Ureter (tissue), 1 donor: ENCODE results near the gene ZNF831. TPM values are rescaled to one million over a fixed set of nuclear protein-coding genes. Genes with fewer than 3 reads are reported as not detected.

Experiments
- DNase-seq: peaks from one replicate; pipeline ENCODE4 v3.0.0-alpha.2; 2020; ENCODE audit warnings: low spot score
- total RNA-seq: library from RNA; stranded (reverse); gene quantifications from one replicate; pipeline ENCODE4 v1.2.4, GENCODE V29; 2023
- donor health status: DM: yes; HTN: yes; CAD: no.

The ZNF831 gene
- total RNA-seq, 1 donor from 2014 or later: 1.4 TPM

- no peak for DNase-seq
Measured at GRCh38 chr20:59247731-59248684, 84.4 kb downstream of the ZNF831 start.

GRCh38 chr20:59250293-59250692 is 86.7 kb downstream of the ZNF831 start:
- DNase-seq: no peak

- no peak for DNase-seq
Measured at GRCh38 chr20:59253325-59253724, 89.7 kb downstream of the ZNF831 start.

- no peak for DNase-seq
Measured at GRCh38 chr20:59253779-59254319, 90.2 kb downstream of the ZNF831 start.

DNA sequence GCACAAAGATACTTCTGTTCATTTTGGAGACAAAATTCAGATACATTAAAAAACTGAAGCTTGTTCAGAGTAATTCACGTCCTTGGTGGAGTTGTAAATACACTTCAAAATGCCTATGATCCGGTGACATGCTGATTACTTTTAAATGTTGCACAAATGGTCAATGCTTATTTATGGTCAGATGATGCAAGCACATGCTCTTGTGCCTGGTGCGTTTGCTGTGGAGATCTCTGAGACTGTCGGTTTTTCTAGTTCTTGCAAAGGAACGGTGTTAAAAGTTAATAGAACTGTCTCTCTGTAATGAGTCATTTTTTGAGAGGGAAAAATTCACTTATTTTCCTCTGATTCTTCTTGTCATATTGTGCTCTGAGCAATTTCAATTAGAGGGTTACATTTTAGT is 91.6 kb downstream of the ZNF831 start:
- no peak for DNase-seq

DNA sequence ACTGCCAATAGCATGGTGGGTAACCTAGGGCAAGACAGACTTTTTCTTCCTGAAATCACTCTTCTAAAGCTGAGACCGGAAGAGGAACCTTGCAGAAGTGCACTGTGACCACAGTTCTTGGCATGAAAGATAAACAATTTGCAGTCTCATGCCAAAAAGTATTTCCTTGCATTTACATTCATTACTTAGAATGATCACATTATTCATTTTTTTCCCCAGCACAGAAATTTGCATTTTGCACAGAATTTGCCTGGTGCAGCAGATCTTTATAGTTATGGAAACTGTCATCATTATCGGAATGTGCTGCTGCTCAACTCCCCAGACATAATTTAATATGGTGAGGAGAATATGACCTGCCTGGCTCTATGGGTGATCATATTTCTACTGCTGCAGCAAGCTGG is 94.6 kb downstream of the ZNF831 start:
- DNase-seq: no peak

DNA sequence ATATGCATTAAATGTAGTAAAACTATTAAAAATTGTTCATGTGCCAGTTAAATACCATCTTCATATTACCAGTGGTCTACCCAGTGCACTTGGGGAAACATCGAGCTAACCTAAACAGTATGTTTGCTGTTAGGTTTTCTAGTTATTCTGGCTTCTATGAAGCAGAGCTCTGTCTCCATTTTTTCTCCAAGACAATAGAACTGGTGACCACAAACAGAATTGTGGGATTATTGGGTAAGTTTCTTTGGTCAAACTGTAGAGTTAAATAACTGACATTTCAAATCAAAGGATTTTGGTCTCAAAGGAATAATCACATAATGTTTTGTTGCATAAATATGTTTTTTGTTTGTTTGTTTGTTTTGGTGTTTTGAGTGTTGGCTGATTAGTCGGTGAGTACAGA is 96.3 kb downstream of the ZNF831 start:
- DNase-seq: no peak

- DNase-seq: no peak
Measured at GRCh38 chr20:59265298-59265697, 101.7 kb downstream of the ZNF831 start.

DNA sequence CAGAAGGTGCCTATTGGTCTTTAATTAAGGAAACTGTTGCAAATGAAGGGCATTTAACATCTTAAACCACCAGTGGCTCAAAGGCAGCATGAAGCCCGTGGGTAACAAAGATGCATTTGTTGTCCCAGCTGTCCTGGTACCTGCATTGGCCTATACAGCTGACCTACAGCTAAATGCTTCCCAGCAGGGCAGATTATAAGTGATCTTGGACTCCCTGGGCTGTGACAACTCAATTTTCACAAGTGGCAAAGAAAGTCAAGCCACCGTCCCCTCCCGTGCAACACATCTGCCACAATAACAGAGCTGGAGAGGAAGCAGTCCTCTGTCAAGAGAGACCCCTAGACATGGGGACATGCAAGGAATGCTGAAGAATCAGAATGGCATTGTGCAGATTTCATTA is 105.2 kb downstream of the ZNF831 start:
- no peak for DNase-seq

GRCh38 chr20:59269411-59270025 is 105.9 kb downstream of the ZNF831 start:
- DNase-seq: no peak

DNA sequence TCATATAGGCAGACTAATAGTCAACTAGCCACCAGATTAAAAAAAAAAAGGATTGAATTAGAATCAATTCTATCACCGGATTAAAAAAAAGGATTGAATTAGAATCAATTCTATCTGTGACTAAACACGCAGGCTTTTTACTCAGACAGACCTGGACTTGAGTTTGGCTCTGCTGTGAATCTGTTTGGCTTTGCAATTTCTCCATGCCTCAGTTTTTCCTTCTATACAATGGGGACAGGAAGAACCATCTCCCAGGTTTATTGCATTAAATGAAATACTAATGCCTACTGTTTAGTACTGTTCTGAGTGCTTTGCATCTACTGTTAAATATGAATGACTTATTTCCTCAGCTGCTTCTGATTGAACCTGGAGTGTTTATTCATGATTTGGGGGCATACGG is 106.8 kb downstream of the ZNF831 start:
- DNase-seq: no peak

DNA sequence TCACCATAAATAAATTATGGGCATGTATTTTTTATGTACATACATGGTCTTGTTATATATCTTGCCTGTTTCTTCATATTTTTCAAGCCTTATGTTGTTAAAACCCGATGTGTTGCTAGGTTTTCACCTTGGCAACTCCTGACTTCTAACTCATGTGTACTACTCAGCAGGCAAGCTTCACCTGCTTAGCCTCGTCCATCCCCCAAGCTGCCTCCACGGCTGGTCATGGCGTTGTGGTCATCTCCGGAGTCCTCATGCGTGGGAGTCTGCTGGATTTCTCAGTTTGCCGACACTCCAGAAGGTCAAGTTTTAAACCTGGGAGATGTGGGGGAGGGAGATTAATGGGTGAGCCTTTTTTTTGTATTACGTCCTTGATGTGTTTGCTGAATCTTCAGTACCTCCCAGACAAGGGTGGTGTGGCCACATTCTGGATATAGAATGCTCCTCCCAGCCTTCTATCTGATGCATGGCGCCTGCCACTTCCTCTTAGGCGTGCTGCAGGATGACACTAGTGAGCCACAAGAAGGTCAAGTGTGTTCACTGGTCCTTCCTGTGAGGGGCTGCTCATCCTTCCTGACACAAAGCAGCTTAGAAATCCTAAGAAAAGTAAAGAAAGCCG is 110.2 kb downstream of the ZNF831 start:
- DNase-seq: no peak

GRCh38 chr20:59276938-59277337 is 113.3 kb downstream of the ZNF831 start:
- no peak for DNase-seq

GRCh38 chr20:59284470-59284869 is 120.8 kb downstream of the ZNF831 start:
- no peak for DNase-seq

DNA sequence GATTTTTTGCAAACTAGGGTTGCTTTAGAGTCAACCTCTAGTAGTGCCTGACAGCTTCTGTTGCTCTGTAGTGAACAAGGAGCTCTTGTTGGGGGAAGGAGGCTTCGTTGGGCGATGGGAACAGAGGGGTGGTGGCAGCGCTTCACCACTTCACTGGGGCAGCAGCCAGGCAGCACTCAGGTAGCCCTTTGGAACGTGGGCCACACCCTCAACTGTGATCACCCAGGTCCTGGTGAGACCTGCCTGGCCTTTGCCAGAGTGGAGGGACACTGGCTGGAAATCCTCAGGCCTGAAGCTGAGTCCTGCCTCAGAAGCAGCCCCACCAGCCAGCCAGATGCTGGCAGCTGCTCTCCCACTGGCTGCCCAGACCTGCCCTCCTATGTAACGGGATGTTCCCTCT is 126.4 kb downstream of the ZNF831 start:
- DNase-seq: no peak

- DNase-seq: no peak
Measured at GRCh38 chr20:59291740-59292383, 128.2 kb downstream of the ZNF831 start.

- no peak for DNase-seq
Measured at GRCh38 chr20:59295531-59295930, 131.9 kb downstream of the ZNF831 start.

DNA sequence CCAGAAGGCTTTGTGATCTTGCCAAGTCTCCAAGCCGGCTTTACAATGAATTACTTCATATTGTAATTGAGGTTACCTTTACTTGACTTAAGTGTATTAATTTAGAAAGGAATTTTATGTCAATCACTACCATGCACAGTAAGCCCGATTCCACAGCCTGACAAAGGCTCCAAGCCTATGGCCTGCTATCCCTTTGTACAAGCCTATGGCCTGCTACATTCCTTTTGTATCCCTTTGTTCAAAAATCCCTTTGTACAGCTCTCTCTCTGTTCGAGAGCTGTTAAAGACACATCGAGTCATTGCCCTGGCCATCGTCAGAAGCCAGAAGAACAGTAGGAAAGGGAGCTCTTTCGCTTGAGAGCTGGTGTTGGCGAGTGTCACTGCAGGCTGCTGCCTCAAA is 134.1 kb downstream of the ZNF831 start:
- DNase-seq: no peak

GRCh38 chr20:59299945-59300332 is 136.3 kb downstream of the ZNF831 start:
- DNase-seq: no peak

- no peak for DNase-seq
Measured at GRCh38 chr20:59300333-59301081, 136.9 kb downstream of the ZNF831 start, which contains the start of gene EDN3. Gene EDN3 (plus strand): TSS chr20:59300611. CDS start chr20:59300813, 202 bp downstream.

DNA sequence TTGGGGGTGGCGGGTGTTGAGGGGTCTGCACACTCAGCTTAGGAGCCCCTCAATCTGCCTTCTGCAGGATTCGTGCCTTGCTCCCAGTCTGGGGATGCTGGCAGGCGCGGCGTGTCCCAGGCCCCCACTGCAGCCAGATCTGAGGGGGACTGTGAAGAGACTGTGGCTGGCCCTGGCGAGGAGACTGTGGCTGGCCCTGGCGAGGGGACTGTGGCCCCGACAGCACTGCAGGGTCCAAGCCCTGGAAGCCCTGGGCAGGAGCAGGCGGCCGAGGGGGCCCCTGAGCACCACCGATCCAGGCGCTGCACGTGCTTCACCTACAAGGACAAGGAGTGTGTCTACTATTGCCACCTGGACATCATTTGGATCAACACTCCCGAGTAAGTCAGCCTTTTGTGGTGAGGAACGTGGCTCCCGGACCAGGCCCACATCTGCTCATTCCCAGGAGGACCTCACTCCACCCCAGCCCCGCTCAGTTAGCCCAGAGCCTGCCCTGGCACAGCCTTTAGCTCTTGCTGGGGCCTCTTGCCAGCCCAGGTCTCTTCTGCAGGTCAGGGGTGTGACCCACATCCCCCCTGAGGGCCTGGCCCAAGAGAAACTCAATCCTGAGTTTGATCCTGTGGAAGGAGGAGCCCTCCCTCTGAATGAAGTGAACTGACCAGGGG is 137.9 kb downstream of the ZNF831 start:
- no peak for DNase-seq
